ENCODE results near the gene PRRC2C.

GRCh38 chr1:171623651-171624331 is 138.5 kb downstream of the PRRC2C start:
- TF ChIP-seq CTCF (IDR thresholded peaks at IDR 0.05): no peak
- no peak for TF ChIP-seq POLR2A (IDR thresholded peaks at IDR 0.05)

Measured in testis (tissue), 2 donors.